SU-DHL-6 (cell line): ENCODE data around the gene RIC1.

Experiments
- H2AFZ ChIP-seq: fragments of 200-600 bp; sonication (generic); 2 replicates; pipeline ENCODE4 v1.6.1; 2014; ENCODE audit warnings: low read depth, mild to moderate bottlenecking, moderate library complexity, mixed read lengths, antibody characterized with exemption, low read length; ENCODE audit not compliant: severe bottlenecking
- H3F3A ChIP-seq: fragments of 200-600 bp; shearing (Covaris generic); 2 replicates; pipeline ENCODE4 v1.6.0; 2016; ENCODE audit warnings: antibody characterized with exemption, mild to moderate bottlenecking; ENCODE audit not compliant: insufficient read depth
- H3K27ac ChIP-seq: fragments of 200-600 bp; sonication (generic); 2 replicates; pipeline ENCODE4 v1.5.1; 2016; ENCODE audit warnings: low read depth, mild to moderate bottlenecking, low read length, moderate library complexity, mixed read lengths
- H3K27me3 ChIP-seq: fragments of 200-600 bp; sonication (generic), shearing (Covaris generic); 2 replicates; pipeline ENCODE4 v1.6.0; 2014; ENCODE audit warnings: mild to moderate bottlenecking, low read length
- H3K36me3 ChIP-seq: fragments of 200-600 bp; sonication (generic); 2 replicates; pipeline ENCODE4 v1.6.1; 2014; ENCODE audit warnings: mild to moderate bottlenecking, low read length, mixed read lengths
- H3K4me2 ChIP-seq: fragments of 300-600, 200-600 bp; shearing (Covaris generic), sonication (generic); 2 replicates; pipeline ENCODE4 v1.6.0; 2014; ENCODE audit warnings: low read length, low read depth, mild to moderate bottlenecking; ENCODE audit not compliant: poor library complexity, severe bottlenecking
- H3K4me3 ChIP-seq: fragments of 200-600 bp; sonication (generic); 2 replicates; pipeline ENCODE4 v1.5.1; 2014; ENCODE audit warnings: antibody characterized with exemption, low read length, mild to moderate bottlenecking, mixed read lengths; ENCODE audit not compliant: insufficient read depth, poor library complexity, severe bottlenecking
- H3K79me2 ChIP-seq: fragments of 200-600 bp; sonication (generic); 2 replicates; pipeline ENCODE4 v1.6.1; 2014; ENCODE audit warnings: mild to moderate bottlenecking, low read length, moderate library complexity; ENCODE audit not compliant: insufficient read depth
- H3K9ac ChIP-seq: fragments of 200-600 bp; sonication (generic); 2 replicates; pipeline ENCODE4 v1.7.0; 2014; ENCODE audit warnings: mild to moderate bottlenecking, low read length
- H3K9me2 ChIP-seq: fragments of 200-600 bp; sonication (generic); replicated peaks from 2 replicates; pipeline ENCODE4 v1.6.1; 2014; ENCODE audit warnings: low read length; ENCODE audit not compliant: insufficient read depth
- H3K9me3 ChIP-seq: fragments of 200-600 bp; sonication (generic); 2 replicates; pipeline ENCODE4 v1.6.1; 2014; ENCODE audit warnings: low read length, mixed read lengths; ENCODE audit not compliant: insufficient read depth
- H4K20me1 ChIP-seq: fragments of 200-600 bp; sonication (generic); 2 replicates; pipeline ENCODE4 v1.6.1; 2014; ENCODE audit warnings: low read depth, mild to moderate bottlenecking, antibody characterized with exemption, low read length, moderate library complexity, mixed read lengths
- EZH2phosphoT487 ChIP-seq: fragments of 200-600 bp; sonication (generic), shearing (Covaris generic); conservative IDR thresholded peaks from 2 replicates; pipeline ENCODE4 v1.6.1; 2018; ENCODE audit warnings: mild to moderate bottlenecking, antibody characterized with exemption, low read length, moderate library complexity, mixed read lengths
- TF ChIP-seq, protein P1 (sequence below): fragments of 200-600 bp; sonication (generic); IDR thresholded peaks from one replicate; pipeline ENCODE4 v1.5.1; 2017; ENCODE audit warnings: antibody characterized with exemption, mild to moderate bottlenecking, low read length, moderate library complexity; ENCODE audit not compliant: insufficient read depth, poor library complexity, severe bottlenecking

Gene RIC1

DNA sequence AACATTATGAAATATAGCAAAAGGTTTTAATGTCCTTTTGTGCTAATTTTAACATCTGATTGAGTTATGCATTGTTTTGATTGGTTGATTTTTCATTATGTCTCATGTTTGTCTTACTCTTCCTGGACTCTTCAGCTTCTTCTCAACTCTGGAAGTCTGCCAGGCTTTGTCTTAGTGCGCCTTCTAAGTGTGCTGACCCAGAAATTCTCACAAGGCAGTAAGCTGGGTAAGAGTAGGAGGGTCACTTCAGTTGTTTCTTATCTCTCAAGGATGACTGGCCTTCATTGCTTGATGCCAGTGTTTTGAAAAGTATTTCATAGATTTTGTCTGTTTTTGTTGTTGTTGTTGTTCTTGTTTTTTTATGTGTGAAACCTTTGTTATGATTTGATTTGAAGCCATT is 59.2 kb downstream of the RIC1 start:
- Histone ChIP-seq H4K20me1 (peaks cover 18% of the 10 kb centered on the region; the same call in 1 of the 2 replicates), H3F3A (peaks cover 12% of the 10 kb centered on the region; the same call in 1 of the 2 replicates), H3K36me3 (peaks cover 30% of the 10 kb centered on the region), H3K4me2 (no peak overlapping the region), H3K27me3 (no peaks in the 10 kb centered on the region), H3K9me2 (no peaks in the 10 kb centered on the region), H3K4me3 (no peak overlapping the region), H2AFZ (no peak overlapping the region), H3K79me2 (peaks cover 74% of the 10 kb centered on the region), H3K9me3 (0 out of 2 replicates have a peak, but pooled peaks cover 6% of the 10 kb centered on the region), H3K27ac (no peak overlapping the region), H3K9ac (no peak overlapping the region)
- no peak for TF ChIP-seq EZH2phosphoT487
- TF ChIP-seq, protein P1, sequence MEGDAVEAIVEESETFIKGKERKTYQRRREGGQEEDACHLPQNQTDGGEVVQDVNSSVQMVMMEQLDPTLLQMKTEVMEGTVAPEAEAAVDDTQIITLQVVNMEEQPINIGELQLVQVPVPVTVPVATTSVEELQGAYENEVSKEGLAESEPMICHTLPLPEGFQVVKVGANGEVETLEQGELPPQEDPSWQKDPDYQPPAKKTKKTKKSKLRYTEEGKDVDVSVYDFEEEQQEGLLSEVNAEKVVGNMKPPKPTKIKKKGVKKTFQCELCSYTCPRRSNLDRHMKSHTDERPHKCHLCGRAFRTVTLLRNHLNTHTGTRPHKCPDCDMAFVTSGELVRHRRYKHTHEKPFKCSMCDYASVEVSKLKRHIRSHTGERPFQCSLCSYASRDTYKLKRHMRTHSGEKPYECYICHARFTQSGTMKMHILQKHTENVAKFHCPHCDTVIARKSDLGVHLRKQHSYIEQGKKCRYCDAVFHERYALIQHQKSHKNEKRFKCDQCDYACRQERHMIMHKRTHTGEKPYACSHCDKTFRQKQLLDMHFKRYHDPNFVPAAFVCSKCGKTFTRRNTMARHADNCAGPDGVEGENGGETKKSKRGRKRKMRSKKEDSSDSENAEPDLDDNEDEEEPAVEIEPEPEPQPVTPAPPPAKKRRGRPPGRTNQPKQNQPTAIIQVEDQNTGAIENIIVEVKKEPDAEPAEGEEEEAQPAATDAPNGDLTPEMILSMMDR, result no peak

DNA sequence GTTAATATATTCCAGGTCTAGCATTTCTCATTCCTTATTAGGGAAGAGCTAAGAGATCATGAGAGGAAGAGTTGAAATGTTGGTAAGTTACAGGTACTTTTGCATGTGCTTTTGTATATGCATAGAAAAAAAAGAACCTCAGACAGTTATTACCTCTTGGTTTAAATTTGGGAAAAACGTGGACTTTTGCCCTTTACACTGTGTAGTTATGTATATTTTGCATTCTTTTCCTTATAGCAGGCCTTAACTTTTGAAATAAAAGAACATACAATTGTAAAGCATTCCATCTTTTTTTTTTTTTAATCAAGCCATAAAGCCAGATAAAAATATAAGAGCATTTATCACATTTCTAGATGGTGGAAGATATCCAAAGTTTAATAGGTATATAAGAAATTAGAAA is 61.4 kb downstream of the RIC1 start:
- peaks cover 18% of the 10 kb centered on the region; the same call in 1 of the 2 replicates for H4K20me1 ChIP-seq
- peaks cover 66% of the 10 kb centered on the region for H3K79me2 ChIP-seq

DNA sequence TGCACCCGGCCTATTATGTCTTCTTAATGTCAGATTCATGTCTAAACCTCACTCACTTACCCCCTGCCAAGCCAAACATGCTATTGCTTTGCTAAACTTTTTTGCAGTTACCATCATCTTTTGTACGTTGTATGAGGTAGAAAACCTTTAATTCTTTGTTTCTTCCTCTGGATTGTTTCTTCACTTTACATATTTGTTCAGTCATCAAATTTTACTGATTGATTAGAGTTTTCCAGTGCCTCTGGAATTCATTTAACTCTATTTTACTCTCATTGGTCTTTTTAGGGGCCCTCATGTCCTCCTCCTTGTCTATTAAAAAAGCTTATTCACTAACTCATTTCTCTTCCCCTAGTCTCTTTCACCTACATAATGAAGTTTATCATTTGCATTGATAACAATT is 67.0 kb downstream of the RIC1 start:
- Histone ChIP-seq H3K27ac (no peak overlapping the region), H3F3A (peaks cover 8% of the 10 kb centered on the region; the same call in 1 of the 2 replicates), H3K79me2 (peaks cover 67% of the 10 kb centered on the region), H3K9me2 (no peaks in the 10 kb centered on the region), H3K9me3 (no peaks in the 10 kb centered on the region), H3K4me2 (no peak overlapping the region), H3K27me3 (no peaks in the 10 kb centered on the region), H3K9ac (no peak overlapping the region), H2AFZ (no peak overlapping the region), H3K4me3 (no peak overlapping the region), H3K36me3 (peaks cover 14% of the 10 kb centered on the region; the same call in 1 of the 2 replicates), H4K20me1 (no peaks in the 10 kb centered on the region)
- TF ChIP-seq, protein P1, result no peak
- no peak for TF ChIP-seq EZH2phosphoT487

More for the DNA sequence above, 61.4 kb downstream of the RIC1 start:
- no peaks in the 10 kb centered on the region for H3K9me2 ChIP-seq
- H3K4me3 ChIP-seq, result no peak overlapping the region
- no peaks in the 10 kb centered on the region for H3K9me3 ChIP-seq
- H3K4me2 ChIP-seq, result no peak overlapping the region
- peaks cover 12% of the 10 kb centered on the region; the same call in 1 of the 2 replicates for H3F3A ChIP-seq
- H3K27ac ChIP-seq, result no peak overlapping the region
- TF ChIP-seq, protein P1, result no peak
- no peak for TF ChIP-seq EZH2phosphoT487
- H3K36me3 ChIP-seq, result peaks cover 22% of the 10 kb centered on the region
- H2AFZ ChIP-seq, result no peak overlapping the region
- no peak overlapping the region for H3K9ac ChIP-seq
- no peaks in the 10 kb centered on the region for H3K27me3 ChIP-seq
